HUDEP-2 (cell line): ENCODE measurements around the gene EFNB1.

Source experiments
- DNase-seq, 76 experiments: peaks; one replicate each; lab custom pipeline; 2025; ENCODE audit not compliant: unreplicated experiment in 76 of 76; lab: John Stamatoyannopoulos, UW

The EFNB1 gene

GRCh38 chrX:68842781-68843581 is 14.2 kb downstream of the EFNB1 start:
- no peak for DNase-seq

DNA sequence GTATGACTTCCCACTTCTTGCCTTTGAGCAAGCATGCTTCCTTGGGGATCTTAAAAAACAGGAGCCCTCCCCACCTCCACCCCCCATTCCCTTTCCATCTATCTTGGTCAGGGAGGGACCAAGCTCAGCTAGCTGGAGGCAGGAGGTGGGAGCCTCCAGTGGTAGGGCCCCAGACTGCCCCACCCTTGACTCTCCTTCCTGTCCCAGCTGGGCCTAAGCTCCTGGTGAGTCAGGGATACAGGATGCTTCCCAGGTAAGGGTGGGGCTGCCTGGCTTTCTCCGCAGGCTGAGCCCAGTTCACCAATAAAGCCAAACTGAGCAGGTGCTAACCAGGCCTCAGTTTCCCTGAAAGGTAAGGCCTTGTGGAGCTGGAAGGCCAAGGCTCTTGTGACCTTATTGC is 15.2 kb downstream of the EFNB1 start:
- DNase-seq, result no peak

DNA sequence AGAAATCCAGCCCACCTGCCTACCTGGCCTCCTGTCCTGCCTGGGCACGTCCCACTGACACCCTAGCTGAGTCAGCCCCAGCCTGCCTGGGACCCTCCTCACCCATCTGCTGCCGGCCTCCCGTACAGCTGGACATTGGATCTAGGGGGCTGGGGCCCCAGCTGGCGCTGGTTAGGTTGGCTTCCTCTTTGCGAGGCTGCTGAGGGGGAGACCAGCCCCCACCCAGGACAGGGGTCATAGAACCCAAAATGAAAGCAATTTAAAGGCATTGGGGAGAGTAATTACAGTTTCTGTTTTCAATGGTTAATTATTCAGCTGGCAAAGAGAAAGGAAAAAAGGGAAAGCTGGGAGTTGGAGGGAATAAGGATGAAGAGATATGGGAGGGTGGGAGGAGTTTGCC is 15.8 kb downstream of the EFNB1 start:
- no peak for DNase-seq

DNA sequence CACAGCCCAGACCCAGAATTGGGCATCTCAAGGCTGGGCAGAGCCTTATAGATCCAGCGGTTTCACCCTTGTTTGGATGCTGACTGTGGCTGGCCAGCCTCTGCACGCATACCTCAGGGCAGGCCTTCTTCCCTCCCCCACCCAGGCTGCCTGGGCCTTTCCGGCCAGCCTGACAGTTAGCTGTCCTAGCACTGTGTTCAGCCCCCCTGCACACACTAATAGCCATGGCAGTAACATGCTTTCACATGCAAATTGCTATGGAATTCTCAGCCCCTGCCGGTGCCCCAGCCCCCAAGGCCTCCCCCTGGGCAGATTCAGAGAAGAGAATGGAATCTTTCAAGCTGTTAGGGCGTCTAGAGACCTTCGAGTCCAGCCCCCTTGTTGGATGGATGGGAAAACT is 17.7 kb downstream of the EFNB1 start:
- DNase-seq, result no peak

GRCh38 chrX:68847172-68847571 is 18.4 kb downstream of the EFNB1 start:
- DNase-seq, result no peak

DNA sequence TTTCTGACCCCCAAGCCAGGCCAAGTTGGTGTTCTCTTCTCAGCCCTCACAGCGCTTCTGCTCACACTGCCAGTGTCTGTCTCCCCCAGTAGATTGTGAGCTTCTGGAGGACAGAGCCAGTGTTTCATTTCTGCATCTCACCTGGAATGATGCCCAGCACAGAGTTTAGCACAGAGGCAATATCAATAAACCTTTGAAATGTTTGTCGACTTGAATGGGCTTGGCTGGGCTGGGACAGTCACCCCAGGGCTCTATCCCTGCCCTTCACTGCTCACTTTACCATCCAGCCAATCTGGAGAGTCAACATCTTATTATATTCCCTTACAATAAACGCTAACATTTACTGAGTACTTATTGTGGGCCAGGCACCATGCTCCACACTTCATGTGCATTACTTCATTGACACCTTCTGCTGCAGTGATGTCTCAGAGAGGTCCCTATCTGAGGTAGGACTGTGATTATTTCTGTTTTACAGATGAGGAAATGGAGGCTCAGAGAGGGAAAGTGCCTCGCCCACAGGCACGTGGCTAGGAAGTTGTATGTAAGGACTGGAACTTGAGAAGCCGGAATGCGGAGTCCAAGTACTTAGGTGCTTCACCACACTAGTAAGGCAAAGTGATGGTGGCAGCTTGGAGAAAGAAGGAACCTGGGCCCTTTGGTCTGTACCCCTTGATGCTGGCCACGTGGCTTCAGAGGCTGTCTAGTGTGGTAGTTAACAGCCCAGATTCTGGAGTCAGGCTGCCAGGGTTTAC is 19.5 kb downstream of the EFNB1 start:
- no peak for DNase-seq

DNA sequence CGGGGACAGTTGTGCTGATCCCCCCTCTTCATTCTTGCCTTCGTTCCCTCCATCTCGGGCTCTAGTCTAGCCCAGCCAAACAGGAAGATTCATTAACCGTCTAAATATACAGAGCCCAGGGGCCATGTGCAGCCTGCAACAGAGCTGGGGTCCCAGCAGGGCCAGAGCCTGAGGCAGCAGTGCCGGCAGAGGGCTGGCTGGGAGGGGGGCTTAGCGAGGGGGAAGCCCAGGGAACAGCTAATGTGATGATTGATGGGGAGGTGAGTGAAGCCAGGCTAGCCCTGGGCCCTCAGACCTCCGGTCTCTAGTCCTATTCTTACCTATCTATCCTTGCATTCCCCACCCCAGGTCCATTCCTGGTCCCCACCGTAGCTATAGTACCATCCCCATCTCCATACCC is 22.3 kb downstream of the EFNB1 start:
- no peak for DNase-seq

- no peak for DNase-seq
These were observed 23.2 kb downstream of the EFNB1 start for GRCh38 chrX:68852046-68852445.

GRCh38 chrX:68853665-68854251 is 24.9 kb downstream of the EFNB1 start:
- no peak for DNase-seq

GRCh38 chrX:68865300-68865699 is 36.5 kb downstream of the EFNB1 start:
- no peak for DNase-seq

GRCh38 chrX:68865926-68866325 is 37.1 kb downstream of the EFNB1 start:
- DNase-seq, result no peak

DNA sequence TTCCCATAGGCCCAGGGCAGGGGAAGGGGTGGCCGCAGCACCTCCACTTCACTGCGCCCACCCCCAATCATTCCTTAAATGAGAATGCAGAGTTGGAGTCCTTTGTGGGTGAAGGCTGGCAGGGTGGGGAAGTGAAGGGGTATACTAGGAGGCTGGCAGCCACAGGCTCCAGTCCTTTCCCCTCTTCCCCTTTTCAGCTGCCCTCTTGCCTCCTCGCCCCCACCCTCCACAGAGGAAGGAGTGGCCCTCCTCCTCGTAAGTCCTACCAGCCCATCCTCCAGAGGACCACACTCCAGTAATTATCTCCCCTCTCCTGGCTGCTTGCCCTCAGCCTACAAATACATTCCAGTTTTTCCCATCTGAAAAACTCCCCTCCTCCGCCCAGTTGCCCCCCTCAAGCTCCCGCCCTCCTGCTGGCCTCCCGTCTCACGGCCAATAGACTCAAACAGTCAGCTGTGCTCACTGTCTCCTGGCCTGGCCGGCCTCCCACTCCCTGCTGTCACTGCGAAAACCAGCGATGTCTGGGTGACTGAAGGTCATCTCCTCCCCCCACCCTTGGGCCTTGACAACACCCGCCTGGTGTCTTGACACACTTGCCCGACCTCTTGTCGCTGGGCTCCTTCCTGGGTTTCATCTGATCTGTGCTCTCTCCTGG is 38.8 kb downstream of the EFNB1 start:
- DNase-seq, result no peak

GRCh38 chrX:68868316-68868715 is 39.5 kb downstream of the EFNB1 start:
- DNase-seq, result no peak

GRCh38 chrX:68868902-68869800 is 40.3 kb downstream of the EFNB1 start:
- DNase-seq, result no peak

GRCh38 chrX:68870357-68870756 is 41.5 kb downstream of the EFNB1 start:
- no peak for DNase-seq

- no peak for DNase-seq
These were observed 43.4 kb downstream of the EFNB1 start for GRCh38 chrX:68872171-68872570.

- no peak for DNase-seq
These were observed 45.3 kb downstream of the EFNB1 start for GRCh38 chrX:68874076-68874475.

DNA sequence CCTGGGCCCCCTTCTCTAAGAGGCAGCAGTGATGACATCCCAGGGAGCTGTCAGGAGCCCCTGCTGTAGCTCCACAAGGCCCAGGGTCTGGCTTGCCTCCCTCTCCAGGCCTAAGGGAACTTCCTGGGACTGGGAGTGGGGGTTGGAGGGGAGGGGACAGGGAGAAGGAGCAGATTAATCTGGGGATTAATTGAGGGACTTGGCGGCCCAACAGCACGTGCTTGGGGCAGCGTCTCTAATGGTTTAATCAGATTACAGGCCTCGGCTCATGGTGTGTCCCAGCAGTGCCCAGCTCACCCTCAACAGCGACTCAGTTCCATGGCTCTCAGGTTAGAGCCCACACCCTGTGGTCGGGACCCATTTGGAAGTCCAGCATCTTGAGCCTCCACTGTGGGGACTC is 47.9 kb downstream of the EFNB1 start:
- DNase-seq, result no peak

- no peak for DNase-seq
These were observed 48.8 kb downstream of the EFNB1 start for GRCh38 chrX:68877606-68878005.

- no peak for DNase-seq
These were observed 50.3 kb downstream of the EFNB1 start for GRCh38 chrX:68878977-68879645.
